H1 (cell line): ENCODE results near the gene ZNF358. TPM values are rescaled to one million over a fixed set of nuclear protein-coding genes. Genes with fewer than 3 reads are reported as not detected.

Experiments used
- CTCF ChIA-PET: fragments of 300-600 bp; sonication (Branson Sonifier 250); formaldehyde crosslinking; loops from one replicate; lab custom pipeline; 2021; ENCODE audit not compliant: partially characterized antibody; lab: Charles Lee
- POLR2A ChIA-PET: fragments of 300-600 bp; sonication (Branson Sonifier 250); formaldehyde crosslinking; loops from one replicate; lab custom pipeline; 2021; ENCODE audit warnings: inconsistent platforms; ENCODE audit not compliant: partially characterized antibody; lab: Charles Lee
- DNase-seq, 2 experiments: peaks; one replicate each; pipeline versions ENCODE4 v3.0.0 to v3.0.0-alpha.2; 2010 to 2022; ENCODE audit warnings: low spot score in 2 of 2, low read depth in 1 of 2, mixed read lengths in 1 of 2
- FAIRE-seq: peaks from 2 replicates; lab custom pipeline; 2011; peaks lifted over from hg19 to GRCh38; lab: Jason Lieb, UNC
- H2AFZ ChIP-seq: 2 replicates; pipeline ENCODE4 v1.8.1; 2012; ENCODE audit warnings: low read length, inconsistent platforms
- H2AK5ac ChIP-seq: 2 replicates; pipeline ENCODE4 v1.6.1; 2013; ENCODE audit warnings: low read depth, low read length
- H2BK120ac ChIP-seq: replicated peaks from 2 replicates; pipeline ENCODE3; 2013; ENCODE audit warnings: low read depth, low read length, inconsistent platforms
- H2BK12ac ChIP-seq: 2 replicates; pipeline ENCODE4 v1.6.1; 2013; ENCODE audit warnings: low read depth, low read length
- H2BK15ac ChIP-seq: 2 replicates; pipeline ENCODE4 v1.6.1; 2013; ENCODE audit warnings: low read length
- H2BK20ac ChIP-seq: 2 replicates; pipeline ENCODE4 v1.6.1; 2013; ENCODE audit warnings: low read length
- H2BK5ac ChIP-seq: 2 replicates; pipeline ENCODE4 v1.6.1; 2013; ENCODE audit warnings: low read depth, low read length
- H3K14ac ChIP-seq: 2 replicates; pipeline ENCODE4 v1.6.1; 2013; ENCODE audit warnings: inconsistent platforms; ENCODE audit not compliant: insufficient read length
- H3K18ac ChIP-seq: 2 replicates; pipeline ENCODE4 v1.6.1; 2013; ENCODE audit warnings: low read length; ENCODE audit errors: extremely low read depth
- H3K23ac ChIP-seq: 2 replicates; pipeline ENCODE4 v1.6.1; 2013; ENCODE audit warnings: inconsistent platforms; ENCODE audit not compliant: insufficient read length
- H3K23me2 ChIP-seq: 2 replicates; pipeline ENCODE4 v1.6.1; 2013; ENCODE audit warnings: low read depth, low read length
- H3K27ac ChIP-seq: 2 replicates; pipeline ENCODE4 v1.6.1; 2011; ENCODE audit warnings: low read depth, low read length, inconsistent platforms
- H3K27me3 ChIP-seq, 4 experiments: replicated peaks in 1 of 4; 1 replicate in 1 of 4; 2 replicates in 3 of 4; pipeline versions ENCODE4 v1.6.1 to v1.8.1; 2011 to 2013; ENCODE audit warnings: low read length in 3 of 4, mild to moderate bottlenecking in 3 of 4, inconsistent platforms in 2 of 4, mixed read lengths in 2 of 4, moderate library complexity in 1 of 4; ENCODE audit not compliant: control insufficient read depth in 3 of 4, insufficient read depth in 3 of 4; ENCODE audit errors: extremely low read depth in 1 of 4
- H3K36me3 ChIP-seq, 4 experiments: 2 replicates each; pipeline versions ENCODE4 v1.6.1 to v1.8.1; 2011 to 2013; ENCODE audit warnings: mild to moderate bottlenecking in 4 of 4, low read length in 3 of 4, moderate library complexity in 2 of 4, control low read depth in 1 of 4, inconsistent platforms in 1 of 4; ENCODE audit not compliant: insufficient read depth in 4 of 4, control insufficient read depth in 2 of 4
- H3K4ac ChIP-seq: replicated peaks from 2 replicates; pipeline ENCODE3; 2013; ENCODE audit warnings: low read length, low read depth, mixed read lengths, inconsistent platforms; ENCODE audit not compliant: insufficient read length
- H3K4me1 ChIP-seq, 4 experiments: replicated peaks in 1 of 4; 1 replicate in 1 of 4; 2 replicates in 3 of 4; pipeline versions ENCODE4 v1.6.1 to v1.8.1; 2011 to 2013; ENCODE audit warnings: low read length in 3 of 4, inconsistent platforms in 2 of 4, mixed read lengths in 1 of 4; ENCODE audit not compliant: insufficient read depth in 4 of 4, control insufficient read depth in 3 of 4
- H3K4me2 ChIP-seq, 2 experiments: 2 replicates each; pipeline versions ENCODE4 v1.6.1 to v1.8.1; 2011 to 2013; ENCODE audit warnings: low read depth in 2 of 2, low read length in 2 of 2, control low read depth in 1 of 2, inconsistent platforms in 1 of 2, mild to moderate bottlenecking in 1 of 2; ENCODE audit not compliant: insufficient read depth in 1 of 2
- H3K4me3 ChIP-seq, 4 experiments: fragments of 200-600, 300-600 bp in 1 of 4; sonication (generic), shearing (Covaris generic), sonication (Bioruptor Twin) in 1 of 4; 2 replicates each; pipeline versions ENCODE4 v1.5.1 to v1.8.1; 2011 to 2016; ENCODE audit warnings: low read length in 4 of 4, low read depth in 3 of 4, control low read depth in 2 of 4, inconsistent platforms in 2 of 4, mild to moderate bottlenecking in 2 of 4, mixed read lengths in 1 of 4, moderate library complexity in 1 of 4; ENCODE audit not compliant: insufficient read depth in 2 of 4; ENCODE audit errors: extremely low read depth in 1 of 4
- H3K56ac ChIP-seq: replicated peaks from 2 replicates; pipeline ENCODE3; 2013; ENCODE audit warnings: low read depth, mild to moderate bottlenecking, mixed read lengths, low read length, inconsistent platforms; ENCODE audit not compliant: insufficient read length
- H3K79me1 ChIP-seq: 2 replicates; pipeline ENCODE4 v1.6.1; 2013; ENCODE audit warnings: low read depth, low read length, control low read depth
- H3K79me2 ChIP-seq, 2 experiments: 2 replicates each; pipeline versions ENCODE4 v1.6.1 to v1.8.1; 2012 to 2013; ENCODE audit warnings: low read length in 2 of 2, mild to moderate bottlenecking in 2 of 2, inconsistent platforms in 1 of 2; ENCODE audit not compliant: insufficient read depth in 2 of 2, control insufficient read depth in 1 of 2
- H3K9ac ChIP-seq, 4 experiments: replicated peaks in 1 of 4; 1 replicate in 1 of 4; 2 replicates in 3 of 4; pipeline versions ENCODE4 v1.6.1 to v1.8.1; 2011 to 2013; ENCODE audit warnings: low read depth in 3 of 4, low read length in 3 of 4, control low read depth in 2 of 4, mild to moderate bottlenecking in 2 of 4, moderate library complexity in 2 of 4, inconsistent platforms in 1 of 4; ENCODE audit errors: extremely low read depth in 1 of 4
- H3K9me3 ChIP-seq, 2 experiments: 2 replicates each; pipeline versions ENCODE4 v1.6.1 to v1.8.1; 2012 to 2013; ENCODE audit warnings: mild to moderate bottlenecking in 2 of 2, moderate library complexity in 2 of 2, control low read depth in 1 of 2, inconsistent platforms in 1 of 2, low read depth in 1 of 2, low read length in 1 of 2, mixed read lengths in 1 of 2; ENCODE audit not compliant: insufficient read depth in 2 of 2
- H4K20me1 ChIP-seq, 2 experiments: replicated peaks in 1 of 2; 2 replicates each; pipeline versions ENCODE3 to v1.8.1; 2011 to 2013; ENCODE audit warnings: inconsistent platforms in 2 of 2, low read length in 2 of 2, mild to moderate bottlenecking in 1 of 2; ENCODE audit not compliant: insufficient read depth in 2 of 2, control insufficient read depth in 1 of 2
- H4K5ac ChIP-seq: 2 replicates; pipeline ENCODE4 v1.6.1; 2013; ENCODE audit warnings: low read length, low read depth, mixed read lengths, inconsistent platforms; ENCODE audit not compliant: insufficient read length
- H4K8ac ChIP-seq: 2 replicates; pipeline ENCODE4 v1.8.0; 2013; ENCODE audit warnings: mild to moderate bottlenecking, moderate library complexity, low read length, inconsistent platforms; ENCODE audit not compliant: insufficient read depth; ENCODE audit errors: extremely low read depth
- H4K91ac ChIP-seq: replicated peaks from 2 replicates; pipeline ENCODE3; 2013; ENCODE audit warnings: low read length, mixed read lengths, inconsistent platforms; ENCODE audit not compliant: insufficient read length
- ATF2 ChIP-seq: IDR thresholded peaks from 2 replicates; pipeline ENCODE4 v1.6.1; 2012; ENCODE audit warnings: low read length, inconsistent platforms
- CBX8 ChIP-seq: fragments of 300-800, 300-1000 bp; sonication (generic); IDR thresholded peaks from 2 replicates; pipeline ENCODE4 v1.7.1; 2016; ENCODE audit warnings: low read depth, low read length, borderline replicate concordance
- CHD2 ChIP-seq: IDR thresholded peaks from 2 replicates; pipeline ENCODE4 v1.6.1; 2012; ENCODE audit warnings: low read length, improper control_type of control experiment
- JUN ChIP-seq: IDR thresholded peaks from 2 replicates; pipeline ENCODE4 v1.6.1; 2011; ENCODE audit warnings: low read depth, mild to moderate bottlenecking, improper control_type of control experiment, low read length
- NANOG ChIP-seq: IDR thresholded peaks from 2 replicates; pipeline ENCODE4 v1.6.1; 2011; ENCODE audit warnings: low read length, low read depth, mild to moderate bottlenecking, inconsistent platforms; ENCODE audit not compliant: insufficient read depth, poor library complexity, severe bottlenecking
- PHF8 ChIP-seq: fragments of 200-600 bp; sonication (generic); conservative IDR thresholded peaks from 2 replicates; pipeline ENCODE4 v1.7.1; 2012; ENCODE audit warnings: low read depth, mild to moderate bottlenecking, inconsistent platforms, low read length, moderate library complexity
- POLR2A ChIP-seq, 2 experiments: IDR thresholded peaks; 1 replicate in 1 of 2; 2 replicates in 1 of 2; pipeline ENCODE4 v1.6.1; 2011; ENCODE audit warnings: low read depth in 2 of 2, low read length in 2 of 2, mild to moderate bottlenecking in 2 of 2; ENCODE audit errors: control extremely low read depth in 1 of 2
- RXRA ChIP-seq: IDR thresholded peaks from 2 replicates; pipeline ENCODE4 v1.6.1; 2011; ENCODE audit warnings: low read depth, mild to moderate bottlenecking, low read length, moderate library complexity; ENCODE audit not compliant: insufficient read depth
- SIX5 ChIP-seq: IDR thresholded peaks from 2 replicates; pipeline ENCODE4 v1.6.1; 2011; ENCODE audit warnings: mild to moderate bottlenecking, low read depth, low read length
- SUZ12 ChIP-seq: fragments of 200-600 bp; sonication (generic); IDR thresholded peaks from 2 replicates; pipeline ENCODE4 v1.6.1; 2012; ENCODE audit warnings: mild to moderate bottlenecking, inconsistent platforms, low read length, moderate library complexity, mixed read lengths
- TAF1 ChIP-seq: IDR thresholded peaks from 2 replicates; pipeline ENCODE4 v1.6.1; 2011; ENCODE audit warnings: mild to moderate bottlenecking, low read depth, low read length
- YY1 ChIP-seq: IDR thresholded peaks from 2 replicates; pipeline ENCODE4 v1.6.1; 2011; ENCODE audit warnings: low read depth, mild to moderate bottlenecking, low read length
- WGBS, 2 experiments: shearing (Covaris generic) in 1 of 2; methylation state at CpG; one replicate each; pipeline versions ENCODE4 v1.1.6 to v1.1.7; 2013 to 2015; ENCODE audit warnings: low lambda C conversion rate in 2 of 2, mixed read lengths in 2 of 2, inconsistent platforms in 1 of 2, low coverage in 1 of 2, missing lambda C conversion rate in 1 of 2; ENCODE audit not compliant: insufficient replicate concordance in 2 of 2, insufficient coverage in 1 of 2, insufficient read length in 1 of 2; ENCODE audit errors: extremely low coverage in 1 of 2, missing lambda C conversion rate in 1 of 2; 5-methylcytosine and 5-hydroxymethylcytosine counted together
- polyA plus RNA-seq, 7 experiments: library from polyadenylated mRNA; depleted of rRNA in 3 of 7; stranded (reverse) in 5 of 7; unstranded in 2 of 7; fragments of >200 nt in 5 of 7; fragments of 200-250 nt in 2 of 7; gene quantifications; 1 replicate in 5 of 7; 2 replicates in 1 of 7; 4 replicates in 1 of 7; pipeline versions ENCODE4 v1.2.1 to v1.2.3, GENCODE V29; 2011 to 2013; ENCODE audit warnings: missing spikeins in 2 of 7, mixed read lengths in 2 of 7
- total RNA-seq: library from RNA; stranded (reverse); fragmentation: NEBNext Ultra II Directional; extraction: Animal tissue kit (Norgen Biotek cat#: 25700); gene quantifications from 2 replicates; pipeline ENCODE4 v1.2.1, GENCODE V29; 2021

Gene ZNF358
- total and polyA plus RNA-seq, 2 of the 8 experiments (the other 6 are each of a cell fraction or from before 2014, with no cell fraction given) = 40.0 to 60.3 TPM

- Histone ChIP-seq H4K20me1 (peaks cover 0 to 10% of the 10 kb centered on the region in 2 experiments), H2BK12ac (no peak overlapping the region), H3K4ac (no peak overlapping the region), H2BK15ac (no peak overlapping the region), H3K4me2 (no peak overlapping the region), H4K8ac (no peak overlapping the region), H3K27me3 (no peaks in the 10 kb centered on the region), H4K91ac (no peak overlapping the region), H3K23me2 (no peaks in the 10 kb centered on the region; the same call in 1 of the 2 replicates), H3K23ac (no peak overlapping the region), H2AFZ (no peak overlapping the region), H3K9ac (no peak overlapping the region), H3K9me3 (no peaks in the 10 kb centered on the region), H3K27ac (no peak overlapping the region), H3K79me1 (no peaks in the 10 kb centered on the region), H3K56ac (no peak overlapping the region), H2BK20ac (no peak overlapping the region), H3K14ac (no peak overlapping the region), H3K79me2 (no peaks in the 10 kb centered on the region), H3K4me1 (peaks cover 0 to 6% (median 2%) of the 10 kb centered on the region in 4 experiments; a peak in 4 of 7 replicates), H2BK5ac (no peak overlapping the region), H3K4me3 (no peak overlapping the region), H4K5ac (no peak overlapping the region), H3K36me3 (peaks cover 10 to 31% (median 19%) of the 10 kb centered on the region in 4 experiments), H2BK120ac (no peak overlapping the region), H3K18ac (no peak overlapping the region), H2AK5ac (no peak overlapping the region)
- no peak for DNase-seq
- TF ChIP-seq POLR2A (IDR thresholded peaks at IDR 0.05; ENCODE audit: control extremely low read depth in 1 of 2, low read depth in 2 of 2, low read length in 2 of 2) (no peak), YY1 (no peak), RXRA (no peak), CBX8 (no peak), CHD2 (no peak), PHF8 (no peak), TAF1 (no peak), SUZ12 (no peak), NANOG (no peak), JUN (no peak), ATF2 (no peak), SIX5 (no peak)
- WGBS, 2 experiments = 81% methylated on average over 16 of the region's 18 CpGs; no CpG with 5 or more reads in 1 of the 2 experiments
- ChIA-PET CTCF (interaction anchor here (1.8 to 2.9 kb wide), 3 partner anchors 10 to 61 kb away, joined by 5 to 14 read pairs (median 5); a partner anchor contains a TSS), POLR2A (no interaction called here)
- FAIRE-seq = no peak
These were observed 42.8 kb downstream of the ZNF358 start for GRCh38 chr19:7558667-7559066.
